Measurements from ENCODE around the gene R3HDM4.

- TF ChIP-seq CTCF (IDR thresholded peaks at IDR 0.05; ENCODE audit: insufficient read depth, low read depth, low read length) (no peak), EZH2 (IDR thresholded peaks at IDR 0.05; ENCODE audit: insufficient read depth, low read length) (no peak)
Observed at GRCh38 chr19:924553-925086, 11.6 kb upstream of the R3HDM4 start.
